Stimulated activated CD8-positive, alpha-beta memory T cell treated with anti-CD3 and anti-CD28 coated beads, Interleukin-4, amount 100 ng/mL, for 1 hour (primary cell): ENCODE results near the gene LAMB3.
A peak's percentile ranks its signal among the peaks of the same experiment; 100 is the strongest.

Experiments used
- DNase-seq, 2 donors: peaks; one replicate each; pipeline ENCODE4 v3.0.0-alpha.2; 2020; ENCODE audit warnings: low read depth in 2 of 2, low spot score in 1 of 2

LAMB3 gene

DNA sequence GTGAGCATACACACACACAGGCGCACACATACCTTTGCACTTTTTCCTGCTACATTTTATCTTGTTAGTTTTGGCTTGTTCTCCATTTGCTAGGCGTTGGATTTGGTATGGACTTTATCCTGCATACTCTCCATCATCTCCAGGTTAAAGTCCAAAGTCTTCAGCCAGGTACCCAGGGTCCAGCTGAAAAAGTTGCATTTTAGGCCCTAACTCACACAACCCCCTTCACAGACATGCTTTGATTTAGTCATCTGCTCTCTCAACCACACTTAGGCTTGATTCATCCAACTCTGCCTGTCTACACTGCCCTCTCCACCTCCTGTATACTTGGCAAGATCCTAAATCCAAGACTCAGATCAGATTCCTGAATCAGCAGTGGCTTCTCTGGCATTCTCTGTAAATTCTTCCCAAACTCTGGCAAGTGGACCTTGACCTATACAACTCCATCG lies 10.7 kb upstream of the LAMB3 start:
- no peak for DNase-seq

- no peak for DNase-seq
Measured at GRCh38 chr1:209661071-209661470, 8.8 kb upstream of the LAMB3 start.

DNA sequence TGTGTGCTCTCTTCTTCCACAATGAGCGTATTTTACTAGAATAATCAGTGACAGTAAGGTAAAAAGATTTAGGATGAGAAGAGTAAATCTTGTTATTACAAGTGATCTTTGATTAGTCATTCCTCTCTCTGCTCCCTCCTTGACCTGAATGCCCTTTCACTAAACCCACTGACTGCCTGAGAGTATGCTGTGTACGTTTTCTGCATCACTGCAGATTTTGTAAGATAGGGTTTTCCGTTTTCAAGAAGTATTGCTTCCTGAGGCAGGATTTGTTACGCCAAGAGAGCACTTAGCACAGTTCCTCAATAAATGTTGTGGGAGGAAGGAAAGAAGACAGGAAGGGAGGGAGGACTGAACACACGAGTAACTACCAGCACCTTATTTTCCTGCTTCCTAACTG lies 7.7 kb upstream of the LAMB3 start:
- DNase-seq: no peak

GRCh38 chr1:209657918-209658317 lies 5.7 kb upstream of the LAMB3 start:
- DNase-seq: no peak

- DNase-seq: no peak
Measured at GRCh38 chr1:209657140-209657879, 5.1 kb upstream of the LAMB3 start.

DNA sequence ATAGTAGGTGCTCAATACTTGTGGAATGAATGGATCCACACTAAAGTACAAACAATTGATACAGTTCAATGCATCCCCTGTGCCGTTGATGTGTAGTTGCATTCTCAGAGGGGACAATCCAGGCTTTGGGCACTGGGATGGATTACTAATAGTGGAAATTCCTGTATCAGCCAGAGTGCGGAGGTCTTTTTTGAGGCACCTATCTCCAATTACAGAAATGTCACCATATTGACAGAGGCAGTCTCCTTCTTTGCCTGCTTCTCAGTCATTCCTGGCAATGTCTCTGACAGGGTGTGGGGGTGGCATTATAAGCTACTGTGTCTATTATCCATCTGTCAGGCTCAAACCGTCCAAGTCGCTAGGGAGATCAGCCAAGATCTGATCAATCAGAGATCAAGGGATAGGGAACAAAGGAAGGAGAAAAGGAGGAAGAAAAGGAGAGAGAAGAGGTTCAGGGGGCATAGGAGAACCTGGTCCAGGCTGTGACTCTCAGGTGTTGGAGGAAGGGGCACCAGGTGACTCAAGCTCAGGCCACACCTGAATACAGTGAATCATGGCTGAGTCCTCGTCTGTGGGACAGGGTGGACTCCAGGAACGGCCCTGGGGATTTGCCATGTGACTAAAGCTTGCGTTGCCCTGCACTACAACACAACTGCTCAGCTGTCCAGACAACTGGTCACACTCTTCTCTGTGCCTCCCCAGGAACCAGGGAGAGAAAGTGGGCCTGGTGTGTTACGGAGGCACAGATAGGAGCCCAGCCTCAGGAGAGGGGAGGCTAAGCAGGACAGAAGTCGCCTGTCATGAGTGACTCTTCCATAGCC lies 3.4 kb upstream of the LAMB3 start:
- no peak for DNase-seq

- DNase-seq: no peak
Measured at GRCh38 chr1:209653915-209654351, 1.7 kb upstream of the LAMB3 start.

DNA sequence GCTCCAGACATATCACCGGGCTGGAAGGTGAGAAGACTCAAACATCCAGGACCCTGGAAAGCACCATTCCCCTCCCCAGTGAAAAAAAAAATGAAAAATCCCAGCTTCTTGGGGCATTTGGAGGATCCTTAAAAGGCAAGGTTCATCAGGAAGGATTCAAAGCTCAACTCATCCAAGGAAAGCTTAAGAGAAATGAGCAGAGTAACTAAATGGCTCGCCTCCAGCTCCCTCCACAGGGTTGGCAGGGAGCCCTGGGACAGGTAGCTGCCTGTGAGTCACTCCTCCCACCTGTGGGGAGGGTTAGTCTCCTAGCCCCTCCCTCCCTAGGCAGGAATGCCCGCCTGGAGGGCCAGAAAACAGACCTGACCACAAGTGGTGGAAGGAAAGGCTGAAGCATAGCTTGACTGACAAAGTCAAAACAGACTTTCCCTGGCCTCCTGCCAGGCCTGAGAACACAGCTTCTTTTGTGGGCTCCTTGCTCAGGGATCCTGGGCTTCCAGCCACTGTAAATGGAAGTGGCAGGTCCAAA lies 712 bp upstream of the LAMB3 start:
- DNase-seq: no peak

DNA sequence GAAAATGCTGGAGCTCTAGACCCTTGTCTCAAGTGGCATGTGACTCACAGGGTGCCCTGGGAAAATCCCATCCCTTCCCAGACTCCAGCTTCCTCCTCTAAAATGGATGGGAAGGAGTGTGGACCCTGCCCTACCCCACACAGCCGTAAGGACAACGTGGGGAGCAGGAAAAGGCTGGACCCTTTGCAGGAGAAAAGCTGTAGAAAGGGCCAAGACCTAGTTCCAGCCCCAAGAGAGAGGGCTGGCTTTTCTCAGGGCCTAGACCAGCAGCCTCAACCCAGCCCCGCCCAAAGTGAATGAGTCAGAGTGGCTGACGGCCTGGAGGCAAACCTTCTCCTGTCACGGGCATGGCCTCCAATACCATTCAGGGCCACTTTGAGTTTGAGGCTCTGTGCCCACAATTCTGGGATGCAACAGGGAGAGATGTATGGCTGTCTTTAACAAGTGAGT lies 1.1 kb downstream of the LAMB3 start:
- peak; percentile 9 to 12 for DNase-seq

DNA sequence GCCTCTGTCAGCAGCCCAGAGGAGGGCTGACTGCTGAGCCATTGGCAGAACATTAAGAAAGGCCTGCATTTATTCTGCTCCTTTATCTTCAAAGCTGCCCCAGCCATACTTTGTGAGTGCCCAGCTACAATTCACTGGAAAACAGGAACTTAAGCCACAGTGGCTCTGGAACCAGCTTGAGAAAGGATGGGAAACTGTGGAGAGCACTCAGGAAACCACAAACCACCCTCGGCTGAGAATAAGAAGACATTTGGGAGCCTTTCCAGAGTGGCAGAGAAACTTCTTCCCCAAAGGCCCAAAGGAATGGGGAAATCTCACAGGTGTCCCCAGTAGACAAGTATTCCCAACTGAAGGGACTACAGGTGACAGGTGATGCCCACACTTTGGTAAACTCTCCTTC lies 1.8 kb downstream of the LAMB3 start:
- no peak for DNase-seq

DNA sequence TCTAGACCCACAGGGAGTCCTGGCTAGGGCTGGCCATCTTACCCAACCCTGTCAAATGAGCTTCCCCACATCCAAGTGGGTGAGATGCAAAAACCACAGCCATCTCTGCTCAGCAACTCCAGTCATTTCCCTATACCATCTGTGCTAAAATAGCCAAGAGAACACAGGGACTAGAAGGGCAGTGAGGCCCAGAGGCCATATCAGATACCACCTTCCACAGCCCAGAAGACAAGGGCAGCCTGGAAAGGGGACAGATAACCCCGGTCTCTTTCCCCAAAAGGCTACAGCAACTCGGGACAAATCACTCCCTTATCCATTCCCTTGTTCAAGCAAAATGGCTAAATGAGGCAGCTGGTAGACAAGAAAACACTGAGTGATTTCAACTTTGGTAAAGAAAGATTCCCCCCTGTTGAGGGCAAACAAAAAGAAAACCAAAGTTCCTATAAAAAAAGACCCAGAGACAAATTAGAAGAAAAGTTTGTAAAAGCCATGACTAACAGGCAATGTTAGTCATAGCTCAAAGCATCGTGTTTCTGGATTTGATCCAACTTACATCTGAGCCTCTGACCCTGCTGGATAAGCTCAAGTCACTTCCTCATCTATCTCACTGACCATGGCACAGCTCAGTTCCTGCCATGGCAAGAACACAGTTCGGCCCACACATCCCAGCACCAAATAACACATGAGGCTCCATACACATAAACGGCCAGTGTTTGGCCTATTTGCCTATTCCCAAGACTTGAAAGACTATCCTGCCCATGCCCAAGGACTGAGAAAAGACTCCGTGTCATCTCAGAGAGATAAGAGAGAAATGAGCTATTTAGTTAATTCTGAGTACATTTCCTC lies 3.1 kb downstream of the LAMB3 start:
- no peak for DNase-seq

GRCh38 chr1:209648346-209648745 lies 3.9 kb downstream of the LAMB3 start:
- DNase-seq: no peak

- DNase-seq: no peak
Measured at GRCh38 chr1:209647156-209647555, 5.1 kb downstream of the LAMB3 start.

GRCh38 chr1:209646558-209646957 lies 5.7 kb downstream of the LAMB3 start:
- DNase-seq: no peak

DNA sequence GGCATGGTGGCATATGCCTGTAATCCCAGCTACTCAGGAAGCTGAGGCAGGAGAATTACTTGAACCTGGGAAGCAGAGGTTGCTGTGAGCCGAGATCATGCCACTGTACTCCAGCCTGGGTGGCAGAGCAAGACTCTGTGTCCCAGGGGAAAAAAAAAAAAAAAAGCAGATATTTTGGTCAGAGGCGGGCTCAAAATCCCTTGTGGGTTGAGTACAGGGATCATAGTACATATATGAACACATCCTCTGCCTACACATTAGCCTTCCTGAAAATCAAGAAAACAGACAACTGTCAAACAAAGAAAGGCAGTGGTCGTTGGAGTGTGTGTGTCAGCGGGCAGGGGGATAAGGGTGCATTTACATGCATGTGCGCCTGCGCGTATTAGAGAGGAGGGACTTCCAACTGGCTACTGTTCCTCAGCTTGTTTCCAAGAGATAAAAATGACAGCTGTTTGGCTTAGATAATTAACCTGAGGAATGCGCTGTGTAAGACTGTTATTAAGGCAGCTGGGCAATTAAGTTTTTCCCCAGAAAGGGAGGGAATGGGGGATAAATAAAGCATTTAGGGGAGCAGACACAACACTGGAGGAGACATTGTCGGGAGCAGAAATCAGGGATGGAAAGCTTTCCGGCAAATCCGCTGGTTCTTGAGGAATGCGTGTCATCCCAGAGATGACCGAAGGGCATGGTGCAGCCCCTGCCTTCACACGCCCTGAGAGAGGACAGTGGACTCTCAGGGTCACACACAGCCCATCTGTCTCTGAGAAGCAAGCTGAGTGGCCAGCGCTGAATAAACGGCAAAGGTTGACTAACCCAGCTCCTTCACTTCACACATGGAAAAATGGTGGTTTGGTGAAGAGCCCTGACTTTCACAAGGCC lies 6.4 kb downstream of the LAMB3 start:
- DNase-seq: no peak

GRCh38 chr1:209643285-209644020 lies 8.8 kb downstream of the LAMB3 start:
- DNase-seq: no peak

DNA sequence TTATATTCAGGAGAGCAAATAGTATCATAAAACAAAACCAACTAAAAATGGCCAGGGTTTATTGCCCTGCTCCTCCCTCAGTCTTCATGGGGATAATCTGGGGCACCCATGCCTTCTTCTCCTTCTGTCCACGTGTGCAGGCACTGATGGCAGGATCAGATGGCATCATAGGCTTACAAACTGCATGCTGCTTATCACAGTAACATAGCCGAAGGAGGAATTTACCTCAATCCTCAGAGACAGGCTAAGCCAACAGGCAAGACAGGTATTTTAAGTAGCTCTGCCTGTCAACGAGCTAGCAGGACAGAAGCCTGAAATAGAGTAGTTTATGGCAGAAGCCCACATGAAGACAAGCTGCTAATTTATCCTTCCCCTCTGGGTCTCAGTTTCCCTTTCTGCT lies 9.4 kb downstream of the LAMB3 start:
- DNase-seq: no peak

DNA sequence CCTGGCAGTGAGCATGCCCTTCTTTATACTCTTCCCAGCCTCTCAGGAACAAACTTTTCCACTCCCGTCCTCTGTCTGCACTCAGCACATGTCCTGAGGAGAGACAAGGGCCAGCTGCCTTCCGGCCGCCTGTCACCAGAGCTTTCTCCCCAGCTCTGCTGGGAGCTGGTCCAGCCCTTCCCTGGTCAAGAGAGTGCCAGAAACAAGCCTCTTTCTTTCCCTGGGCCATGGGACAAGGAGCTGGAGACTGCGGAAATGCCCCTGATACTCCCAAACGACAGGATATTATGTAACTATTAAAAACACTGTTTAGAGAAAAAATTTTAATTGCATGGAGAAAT lies 10.4 kb downstream of the LAMB3 start:
- no peak for DNase-seq

DNA sequence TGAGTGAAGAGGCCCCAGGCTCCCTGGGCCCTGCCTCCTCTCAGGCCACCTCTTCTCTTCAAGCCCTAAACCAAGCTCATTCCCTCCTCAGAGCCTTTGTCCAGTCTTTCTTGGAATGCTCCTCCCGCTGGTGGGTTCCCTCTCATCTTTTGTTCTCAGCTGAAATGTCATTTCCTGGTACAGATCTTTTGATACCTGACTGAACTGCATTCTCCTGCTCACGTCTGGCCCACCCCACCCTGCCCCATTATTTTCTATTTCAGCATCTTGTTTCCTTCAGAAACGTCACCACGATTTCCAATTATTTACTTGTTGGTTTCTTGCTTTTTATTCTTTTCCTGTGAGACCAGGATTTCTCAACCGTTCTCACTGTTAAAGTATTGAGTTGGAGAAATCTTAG lies 16.4 kb downstream of the LAMB3 start:
- no peak for DNase-seq
